NCI-H345 treated with DMSO at 0.1 percent for 48 hours (cell line): Measurements from ENCODE around the gene CACNG1.
"Not testable (repeated sequence)": the region's sequence is repeated elsewhere in the genome, so short reads cannot be mapped to it uniquely, and the experiment has no call there.

Experiments
- DNase-seq: peaks from one replicate; lab custom pipeline; 2025; ENCODE audit not compliant: unreplicated experiment; lab: John Stamatoyannopoulos, UW

Gene CACNG1

GRCh38 chr17:67076290-67076689, 31.9 kb downstream of the CACNG1 start:
- DNase-seq, result no peak

- DNase-seq, result no peak
These were observed 33.9 kb downstream of the CACNG1 start for GRCh38 chr17:67078292-67078691.

- DNase-seq, result no peak
These were observed 35.1 kb downstream of the CACNG1 start for GRCh38 chr17:67079491-67079890.

- no peak for DNase-seq
These were observed 36.5 kb downstream of the CACNG1 start for GRCh38 chr17:67080804-67081203.

GRCh38 chr17:67082107-67082506, 37.8 kb downstream of the CACNG1 start:
- no peak for DNase-seq

- no peak for DNase-seq
These were observed 41.1 kb downstream of the CACNG1 start for GRCh38 chr17:67085406-67085805.

GRCh38 chr17:67088639-67089038, 44.3 kb downstream of the CACNG1 start:
- no peak for DNase-seq

- DNase-seq, result no peak
These were observed 46.0 kb downstream of the CACNG1 start for GRCh38 chr17:67090341-67090740.

- DNase-seq, result no peak
These were observed 47.9 kb downstream of the CACNG1 start for GRCh38 chr17:67092291-67092690.

GRCh38 chr17:67092710-67093109, 48.4 kb downstream of the CACNG1 start:
- DNase-seq, result not testable (repeated sequence)

- DNase-seq, result no peak
These were observed 49.0 kb downstream of the CACNG1 start for GRCh38 chr17:67093348-67093747.

- not testable (repeated sequence) for DNase-seq
These were observed 50.9 kb downstream of the CACNG1 start for GRCh38 chr17:67095291-67095690.

- no peak for DNase-seq
These were observed 51.4 kb downstream of the CACNG1 start for GRCh38 chr17:67095803-67096202.

GRCh38 chr17:67096609-67097008, 52.3 kb downstream of the CACNG1 start:
- DNase-seq, result no peak

GRCh38 chr17:67098006-67098405, 53.7 kb downstream of the CACNG1 start:
- DNase-seq, result no peak

- not testable (repeated sequence) for DNase-seq
These were observed 60.3 kb downstream of the CACNG1 start for GRCh38 chr17:67104641-67105040.

- no peak for DNase-seq
These were observed 60.9 kb downstream of the CACNG1 start for GRCh38 chr17:67105213-67105612.
